GM19438 (cell line): ENCODE results near the gene SLC10A7.

Experiments used
- ATAC-seq: cut with Tn5 transposase; IDR thresholded peaks from one replicate; pipeline ENCODE4 v1.9.1; 2021; ENCODE audit warnings: low read depth; ENCODE audit not compliant: unreplicated experiment

Gene SLC10A7

GRCh38 chr4:146495269-146495668, 26.5 kb downstream of the SLC10A7 start:
- ATAC-seq: no peak

- no peak for ATAC-seq
Observed at GRCh38 chr4:146494143-146494542, 27.6 kb downstream of the SLC10A7 start.

DNA sequence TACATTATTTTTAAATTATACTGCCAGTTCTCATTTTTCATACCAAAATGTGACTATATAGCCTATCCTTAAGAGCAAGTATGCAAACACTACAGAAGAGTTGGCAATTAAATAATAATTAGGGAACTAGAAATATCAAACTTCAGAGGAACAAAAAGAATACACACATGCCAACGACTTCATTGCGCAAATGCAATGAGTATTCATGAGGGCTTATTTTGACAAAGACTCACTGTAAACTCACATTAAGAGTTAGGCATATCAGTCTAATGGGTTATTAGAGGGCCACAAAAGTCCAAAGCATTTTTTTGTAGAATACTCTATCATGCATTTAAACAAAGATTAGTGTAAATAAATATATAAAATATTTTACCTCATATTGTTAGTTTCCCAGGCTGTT, 31.6 kb downstream of the SLC10A7 start:
- ATAC-seq: no peak

GRCh38 chr4:146488495-146489174, 33.1 kb downstream of the SLC10A7 start:
- ATAC-seq: no peak

GRCh38 chr4:146486565-146486964, 35.2 kb downstream of the SLC10A7 start:
- ATAC-seq: peak; percentile 94

GRCh38 chr4:146485968-146486367, 35.8 kb downstream of the SLC10A7 start:
- ATAC-seq: peak; percentile 41

- ATAC-seq: no peak
Observed at GRCh38 chr4:146482788-146483187, 39.0 kb downstream of the SLC10A7 start.

GRCh38 chr4:146481246-146481645, 40.5 kb downstream of the SLC10A7 start:
- ATAC-seq: no peak

- ATAC-seq: no peak
Observed at GRCh38 chr4:146478009-146478408, 43.7 kb downstream of the SLC10A7 start.

DNA sequence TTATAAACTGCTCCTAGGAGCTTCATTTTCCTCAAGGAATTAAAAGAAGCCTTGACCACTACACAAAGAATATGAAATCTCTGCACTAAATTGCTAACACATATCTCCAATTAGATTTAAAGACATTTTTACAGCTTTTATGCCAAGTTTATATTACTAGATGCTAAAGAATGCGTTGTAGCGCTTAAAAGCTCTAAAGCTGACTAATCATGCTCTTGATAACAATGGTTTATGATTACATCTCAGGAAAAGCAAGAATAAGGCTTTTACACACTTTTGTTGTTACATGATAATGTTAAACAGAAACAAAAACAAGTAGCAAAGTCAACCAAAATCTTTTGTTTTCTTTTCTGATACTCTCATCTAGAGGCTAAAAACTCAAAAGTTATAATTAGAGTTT, 44.7 kb downstream of the SLC10A7 start:
- ATAC-seq: no peak

DNA sequence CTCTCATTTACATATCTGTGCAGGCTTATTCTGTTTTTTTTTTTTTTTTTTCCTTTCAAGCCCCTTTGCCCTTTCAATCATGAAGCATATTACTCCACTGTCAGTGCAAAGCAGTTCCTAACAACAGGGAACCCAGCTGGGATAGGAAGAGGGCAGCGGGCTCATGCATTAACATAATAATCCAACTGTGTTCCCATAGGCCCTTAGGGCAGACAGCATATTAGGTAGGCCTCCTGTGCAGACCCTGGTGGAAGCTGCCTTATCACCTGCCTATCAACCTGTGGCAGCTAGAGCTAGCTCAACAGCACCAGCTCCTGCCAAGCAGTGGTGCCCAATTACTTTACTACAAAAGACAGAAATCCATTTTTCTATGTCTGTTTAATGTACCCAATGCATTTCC, 49.3 kb downstream of the SLC10A7 start:
- ATAC-seq: no peak

- ATAC-seq: no peak
Observed at GRCh38 chr4:146470604-146471003, 51.1 kb downstream of the SLC10A7 start.

- ATAC-seq: no peak
Observed at GRCh38 chr4:146469022-146469421, 52.7 kb downstream of the SLC10A7 start.

- no peak for ATAC-seq
Observed at GRCh38 chr4:146465628-146466027, 56.1 kb downstream of the SLC10A7 start.

- no peak for ATAC-seq
Observed at GRCh38 chr4:146462251-146462650, 59.5 kb downstream of the SLC10A7 start.

- ATAC-seq: peak; percentile 84
Observed at GRCh38 chr4:146458594-146458993, 63.1 kb downstream of the SLC10A7 start.

DNA sequence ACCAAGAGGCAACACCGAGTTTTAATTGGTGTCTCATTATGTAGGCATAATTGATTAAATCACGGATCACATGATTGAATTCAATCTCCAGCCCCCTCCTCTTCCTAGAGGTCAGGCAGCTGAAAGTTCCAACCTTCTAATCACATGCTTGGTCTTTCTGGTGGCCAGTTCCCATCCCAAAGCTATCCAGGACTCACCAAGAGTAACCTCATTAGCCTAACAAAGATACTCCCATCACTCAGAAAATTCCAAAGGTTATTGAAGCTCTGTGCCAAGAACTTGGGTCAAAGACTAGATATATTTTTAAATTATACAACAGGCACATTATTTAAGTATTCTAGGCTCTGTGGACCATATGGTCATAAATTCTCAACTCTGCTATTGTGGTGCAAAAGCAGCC, 65.1 kb downstream of the SLC10A7 start:
- ATAC-seq: no peak

GRCh38 chr4:146453181-146453807, 68.4 kb downstream of the SLC10A7 start:
- no peak for ATAC-seq

GRCh38 chr4:146450524-146450923, 71.2 kb downstream of the SLC10A7 start:
- ATAC-seq: peak; percentile 73

- ATAC-seq: no peak
Observed at GRCh38 chr4:146446555-146446954, 75.2 kb downstream of the SLC10A7 start.

- no peak for ATAC-seq
Observed at GRCh38 chr4:146445198-146446150, 76.3 kb downstream of the SLC10A7 start.
